GM12872 (cell line): Measurements from ENCODE around the gene GRIK5.

Experiments used
- TF ChIP-seq, protein P1 (sequence below): IDR thresholded peaks from 3 replicates; pipeline ENCODE4 v1.5.1; 2011; ENCODE audit warnings: low read depth, mild to moderate bottlenecking, low read length, moderate library complexity; ENCODE audit not compliant: insufficient read depth

GRIK5 gene

DNA sequence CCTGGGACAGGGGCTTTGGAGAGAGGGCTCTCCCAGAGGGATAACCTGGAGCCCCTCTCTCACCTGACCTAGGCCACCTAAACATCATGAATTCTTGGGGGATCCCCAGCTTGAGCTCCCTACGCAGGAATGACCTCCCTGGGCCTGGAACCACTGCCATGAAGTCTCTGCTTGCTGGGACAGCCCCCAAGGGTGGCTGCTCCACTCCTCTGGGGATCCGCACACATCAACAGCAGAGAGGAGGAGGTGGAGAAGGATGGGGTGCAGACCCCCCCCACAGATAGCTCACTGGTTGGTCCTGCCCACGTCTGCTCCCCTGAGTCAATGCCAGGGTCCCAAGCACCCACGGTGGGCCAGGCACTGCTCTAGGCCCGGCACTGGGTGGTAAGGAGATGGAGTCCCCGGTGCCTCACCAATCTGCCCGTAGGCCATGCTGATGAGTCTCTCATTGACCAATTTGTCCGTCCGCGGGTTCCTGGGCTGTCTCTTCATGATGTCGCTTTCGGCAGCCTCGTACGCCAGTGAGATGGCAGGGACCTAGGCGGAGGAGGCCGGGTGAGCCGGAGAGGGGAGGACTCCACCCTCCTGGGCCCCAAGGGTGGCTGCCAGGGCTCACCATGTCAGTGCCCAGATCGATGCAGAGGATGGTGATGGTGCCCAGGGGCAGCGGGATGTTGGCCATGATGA is 100.1 kb downstream of the GRIK5 start:
- TF ChIP-seq, protein P1, sequence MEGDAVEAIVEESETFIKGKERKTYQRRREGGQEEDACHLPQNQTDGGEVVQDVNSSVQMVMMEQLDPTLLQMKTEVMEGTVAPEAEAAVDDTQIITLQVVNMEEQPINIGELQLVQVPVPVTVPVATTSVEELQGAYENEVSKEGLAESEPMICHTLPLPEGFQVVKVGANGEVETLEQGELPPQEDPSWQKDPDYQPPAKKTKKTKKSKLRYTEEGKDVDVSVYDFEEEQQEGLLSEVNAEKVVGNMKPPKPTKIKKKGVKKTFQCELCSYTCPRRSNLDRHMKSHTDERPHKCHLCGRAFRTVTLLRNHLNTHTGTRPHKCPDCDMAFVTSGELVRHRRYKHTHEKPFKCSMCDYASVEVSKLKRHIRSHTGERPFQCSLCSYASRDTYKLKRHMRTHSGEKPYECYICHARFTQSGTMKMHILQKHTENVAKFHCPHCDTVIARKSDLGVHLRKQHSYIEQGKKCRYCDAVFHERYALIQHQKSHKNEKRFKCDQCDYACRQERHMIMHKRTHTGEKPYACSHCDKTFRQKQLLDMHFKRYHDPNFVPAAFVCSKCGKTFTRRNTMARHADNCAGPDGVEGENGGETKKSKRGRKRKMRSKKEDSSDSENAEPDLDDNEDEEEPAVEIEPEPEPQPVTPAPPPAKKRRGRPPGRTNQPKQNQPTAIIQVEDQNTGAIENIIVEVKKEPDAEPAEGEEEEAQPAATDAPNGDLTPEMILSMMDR: no peak

DNA sequence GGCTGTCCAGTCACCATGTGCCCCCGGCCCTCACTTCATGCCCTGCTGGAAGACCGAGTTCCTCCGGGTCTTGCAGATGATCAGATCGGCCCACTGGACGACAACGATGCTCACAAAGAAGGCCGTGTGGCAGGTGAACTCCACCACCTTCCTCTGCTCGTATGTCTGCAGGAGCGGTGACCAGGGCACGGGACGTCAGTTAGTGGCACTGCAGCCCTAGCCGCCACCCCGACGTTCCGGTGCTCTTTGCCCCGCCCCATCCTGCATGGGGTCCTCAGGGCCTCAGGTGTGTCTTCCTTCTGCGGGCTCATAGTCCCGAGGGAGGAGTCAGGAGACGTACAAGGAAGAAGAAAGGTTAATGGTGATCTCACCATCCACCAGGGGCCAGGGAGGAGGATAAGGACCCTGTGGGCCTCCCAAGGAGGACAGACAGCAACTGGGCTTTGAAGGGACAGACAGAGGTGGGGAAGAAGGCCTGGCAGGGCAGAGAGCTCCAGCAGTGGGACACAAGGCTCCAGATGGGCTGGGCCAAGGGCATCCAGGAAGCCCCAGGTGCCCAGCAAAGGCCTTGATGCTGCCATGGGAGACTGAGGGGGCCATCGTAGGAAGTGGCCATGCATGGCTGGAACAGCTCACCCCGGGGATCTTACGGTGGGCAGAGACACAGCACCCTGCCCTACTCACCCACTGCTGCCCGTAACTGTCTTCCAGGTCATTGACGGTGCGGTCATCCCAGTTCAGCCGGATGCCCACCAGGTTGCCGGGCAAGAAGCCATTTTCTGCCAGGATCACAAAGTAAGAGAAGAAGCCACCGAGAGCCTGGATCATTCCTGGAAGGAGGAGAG is 101.0 kb downstream of the GRIK5 start:
- TF ChIP-seq, protein P1: no peak

DNA sequence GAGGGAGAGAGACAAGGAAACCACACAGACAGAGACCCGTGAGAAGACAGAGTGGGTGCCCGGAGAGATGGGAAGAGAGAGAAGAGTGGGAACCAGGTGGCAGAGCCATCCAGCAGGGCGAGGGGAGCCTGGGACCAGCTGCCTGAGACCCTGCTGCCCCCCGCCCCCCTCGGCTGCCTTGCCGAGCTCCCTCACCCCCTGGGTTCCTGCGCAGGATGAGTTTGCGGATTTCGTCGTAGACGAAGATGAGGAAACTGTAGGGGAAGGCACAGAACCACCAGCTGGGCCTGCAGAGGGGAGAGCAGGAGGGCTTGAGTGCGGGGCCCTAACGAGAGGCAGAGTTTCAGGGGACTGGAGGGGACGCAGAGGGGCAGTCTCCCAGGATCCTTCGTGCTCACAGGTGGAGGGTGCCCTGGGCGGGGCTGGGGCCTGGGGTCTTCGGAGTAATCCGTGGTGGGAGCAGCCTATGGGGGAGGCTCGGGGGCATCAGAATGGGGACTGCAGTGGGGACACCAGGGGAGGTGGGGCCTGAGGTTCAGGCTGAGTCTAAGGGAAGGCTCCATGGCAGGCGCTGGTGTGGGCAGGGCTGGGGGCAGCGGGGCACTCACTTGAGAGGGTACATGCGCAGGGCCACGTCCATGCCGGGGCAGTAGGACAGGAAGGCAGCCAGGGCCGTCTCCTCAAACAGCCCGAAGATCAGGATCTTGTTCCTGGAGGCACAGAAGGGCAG is 102.8 kb downstream of the GRIK5 start:
- TF ChIP-seq, protein P1: no peak

DNA sequence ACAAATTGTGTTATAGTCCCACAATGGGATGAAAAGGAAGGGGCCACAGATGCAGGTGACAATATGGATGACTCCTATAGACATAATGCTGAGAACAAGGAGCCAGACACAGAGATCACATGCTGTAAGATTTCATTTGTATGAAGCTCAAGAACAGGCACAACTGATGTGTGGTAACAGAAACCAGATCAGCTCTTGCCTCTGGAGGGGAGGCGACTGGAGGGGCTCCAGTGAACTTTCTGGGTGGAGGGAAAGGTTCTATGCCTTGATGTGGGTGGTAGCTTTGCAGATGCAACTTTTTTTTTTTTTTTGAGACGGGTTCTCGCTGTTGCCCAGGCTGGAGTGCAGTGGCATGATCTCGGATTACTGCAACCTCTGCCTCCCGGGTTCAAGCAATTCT is 104.9 kb downstream of the GRIK5 start:
- TF ChIP-seq, protein P1: no peak

DNA sequence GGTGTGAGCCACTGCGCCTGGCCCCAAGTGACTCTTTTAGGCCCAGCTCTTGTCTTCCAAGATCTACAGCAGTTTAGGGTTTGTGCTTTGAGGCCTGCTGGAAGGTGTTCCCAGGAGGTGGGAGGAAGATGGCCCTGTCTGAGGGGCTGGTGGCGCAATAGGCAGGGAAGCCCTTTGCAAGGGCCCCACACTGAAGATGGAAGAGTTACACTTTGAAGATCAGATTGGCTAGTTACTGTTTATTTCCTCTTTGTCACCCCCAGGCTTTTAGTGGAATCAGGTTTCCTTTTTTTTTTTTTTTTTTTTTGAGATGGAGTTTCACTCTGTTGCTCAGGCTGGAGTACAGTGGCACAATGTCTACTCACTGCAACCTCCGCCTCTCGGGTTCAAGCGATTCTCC is 109.0 kb downstream of the GRIK5 start:
- TF ChIP-seq, protein P1: no peak

DNA sequence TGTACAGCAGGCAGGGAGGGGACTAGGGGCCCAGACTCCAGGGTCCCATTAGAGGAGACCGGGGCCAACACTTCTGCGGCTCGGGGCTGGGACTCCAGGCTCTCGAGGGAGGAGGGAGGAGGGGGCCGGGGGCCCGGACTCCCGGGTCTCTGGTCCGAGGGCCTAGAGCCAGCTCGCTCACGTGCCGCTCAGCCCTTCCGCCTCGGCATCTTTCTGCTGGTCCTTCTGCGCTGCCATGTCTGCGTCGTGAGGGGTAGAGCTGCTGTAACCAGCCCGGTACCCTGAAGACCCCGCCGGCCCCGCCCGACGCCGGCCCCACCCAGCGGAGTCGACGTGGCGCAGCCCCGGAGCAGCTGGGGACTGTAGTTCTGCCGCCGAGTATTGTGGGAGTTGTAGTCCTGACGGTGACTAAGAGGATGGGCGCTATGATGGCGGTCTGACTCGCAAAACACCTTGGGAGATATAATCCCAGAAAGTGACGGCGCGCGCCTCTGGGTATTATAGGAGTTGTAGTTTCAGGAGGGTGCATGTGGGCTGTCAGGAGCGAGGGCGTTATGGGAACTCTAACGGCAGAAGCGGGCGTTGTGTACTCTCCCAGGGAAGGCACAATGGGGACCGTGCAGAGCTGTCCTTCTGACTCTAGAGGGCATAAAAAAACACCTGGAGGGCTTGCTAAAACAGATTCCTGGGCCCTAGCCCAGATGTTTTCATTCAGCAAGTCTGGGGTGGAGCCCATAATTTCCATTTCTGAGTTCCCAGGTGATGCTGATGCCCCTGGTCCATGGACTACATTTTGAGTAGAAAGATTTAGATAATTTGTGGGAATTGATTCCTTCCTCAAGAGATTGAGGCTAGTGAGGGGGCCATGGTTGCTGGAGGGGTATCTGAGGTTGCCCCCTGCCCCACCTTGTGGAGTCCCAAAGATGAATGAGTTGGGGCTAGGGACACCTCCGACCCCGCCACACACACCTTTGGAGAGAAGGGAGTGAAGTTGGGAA is 110.7 kb downstream of the GRIK5 start, which contains the start of gene RABAC1:
TSS of gene RABAC1 (minus strand) at position 266 of the 998 bp plus-strand sequence. CDS start at position 237, 29 bp downstream.
- TF ChIP-seq, protein P1: peak; percentile 68
